NCI-H1436 treated with DMSO at 0.1 percent for 48 hours (cell line): ENCODE results near the gene CD84.
"Not testable (repeated sequence)": the region's sequence is repeated elsewhere in the genome, so short reads cannot be mapped to it uniquely, and the experiment has no call there.

Source experiments
- DNase-seq: peaks from one replicate; lab custom pipeline; 2025; lab: John Stamatoyannopoulos, UW

CD84 gene

GRCh38 chr1:160579216-160579701, at the start of gene CD84:
Gene CD84 (minus strand): TSS chr1:160579496. CDS start chr1:160579437, 59 bp downstream.
- DNase-seq = no peak

GRCh38 chr1:160628799-160629263, 49.5 kb upstream of the CD84 start:
- no peak for DNase-seq

- not testable (repeated sequence) for DNase-seq
Observed at GRCh38 chr1:160627677-160628289, 48.5 kb upstream of the CD84 start.

- DNase-seq = no peak
Observed at GRCh38 chr1:160626509-160627342, 47.4 kb upstream of the CD84 start.

- DNase-seq = no peak
Observed at GRCh38 chr1:160625725-160626498, 46.6 kb upstream of the CD84 start.

GRCh38 chr1:160625321-160625720, 46.0 kb upstream of the CD84 start:
- DNase-seq = no peak

GRCh38 chr1:160624464-160624863, 45.2 kb upstream of the CD84 start:
- no peak for DNase-seq

GRCh38 chr1:160623862-160624261, 44.6 kb upstream of the CD84 start:
- DNase-seq = no peak

- DNase-seq = no peak
Observed at GRCh38 chr1:160623227-160623633, 43.9 kb upstream of the CD84 start.

GRCh38 chr1:160622501-160623226, 43.4 kb upstream of the CD84 start:
- DNase-seq = no peak

GRCh38 chr1:160621633-160622413, 42.5 kb upstream of the CD84 start:
- no peak for DNase-seq

GRCh38 chr1:160620942-160621632, 41.8 kb upstream of the CD84 start:
- DNase-seq = no peak

GRCh38 chr1:160619742-160620277, 40.5 kb upstream of the CD84 start:
- DNase-seq = no peak

- DNase-seq = no peak
Observed at GRCh38 chr1:160618763-160619274, 39.5 kb upstream of the CD84 start.

- DNase-seq = no peak
Observed at GRCh38 chr1:160618327-160618726, 39.0 kb upstream of the CD84 start.

GRCh38 chr1:160615660-160616059, 36.4 kb upstream of the CD84 start:
- DNase-seq = no peak

GRCh38 chr1:160614410-160614809, 35.1 kb upstream of the CD84 start:
- DNase-seq = no peak

- no peak for DNase-seq
Observed at GRCh38 chr1:160612613-160613218, 33.4 kb upstream of the CD84 start.

- no peak for DNase-seq
Observed at GRCh38 chr1:160610569-160611242, 31.4 kb upstream of the CD84 start.
